NB4 (cell line): ENCODE data around the gene APOBEC3C.
"Not testable (repeated sequence)": the region's sequence is repeated elsewhere in the genome, so short reads cannot be mapped to it uniquely, and the experiment has no call there.

Experiments
- MYC ChIP-seq: IDR thresholded peaks from 2 replicates; pipeline ENCODE4 v1.6.1; 2011; ENCODE audit warnings: low read depth, low read length
- POLR2A ChIP-seq: IDR thresholded peaks from 2 replicates; pipeline ENCODE4 v1.6.1; 2011; ENCODE audit warnings: mild to moderate bottlenecking; ENCODE audit not compliant: insufficient read length; ENCODE audit errors: extremely low read depth
- TF ChIP-seq, protein P1 (sequence below): IDR thresholded peaks from one replicate; pipeline ENCODE4 v1.5.1; 2012; ENCODE audit warnings: low read depth, low read length
- TF ChIP-seq, protein P2 (sequence below): IDR thresholded peaks from 2 replicates; pipeline ENCODE4 v1.6.1; 2011; ENCODE audit warnings: low read depth, low read length

DNA sequence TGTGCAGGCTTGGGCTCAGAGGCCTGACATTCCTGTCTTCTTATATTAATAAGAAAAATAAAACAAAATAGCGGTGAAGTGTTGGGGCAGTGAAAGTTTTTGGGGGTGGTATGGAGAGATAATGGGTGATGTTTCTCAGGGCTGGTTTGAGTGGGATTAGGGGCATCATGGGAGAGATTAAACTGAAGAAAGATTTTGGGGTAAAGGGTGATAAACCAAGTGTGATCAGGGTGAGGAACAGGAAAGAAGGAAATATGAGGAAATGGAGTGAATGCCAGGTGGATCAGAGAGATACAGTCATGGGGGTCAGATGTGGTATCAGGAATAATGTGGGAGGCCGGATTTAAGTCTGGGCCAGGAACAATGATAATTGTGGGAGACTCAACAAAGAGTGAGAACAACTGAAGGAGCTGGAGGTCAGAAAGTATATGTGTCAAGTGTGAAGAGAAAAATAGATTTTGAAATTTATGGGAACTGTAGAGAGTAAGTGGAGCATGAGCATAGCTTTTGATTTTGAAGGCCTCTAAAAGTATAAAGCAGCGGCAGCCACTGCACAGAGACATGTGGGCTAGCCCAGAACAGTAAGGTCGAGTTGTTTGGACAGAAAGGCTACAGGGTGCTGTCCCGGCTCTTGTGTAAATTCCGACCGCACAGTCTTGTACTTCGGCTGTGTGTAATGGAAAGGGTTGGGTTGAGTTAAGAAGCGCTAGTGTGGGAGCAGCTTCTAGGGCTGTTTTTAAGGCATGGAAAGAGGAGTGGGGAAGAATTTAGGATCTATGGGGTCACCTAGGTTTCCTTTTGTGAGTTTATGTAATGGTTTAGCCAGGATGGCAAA is 52.6 kb downstream of the APOBEC3C start:
- TF ChIP-seq, protein P1, sequence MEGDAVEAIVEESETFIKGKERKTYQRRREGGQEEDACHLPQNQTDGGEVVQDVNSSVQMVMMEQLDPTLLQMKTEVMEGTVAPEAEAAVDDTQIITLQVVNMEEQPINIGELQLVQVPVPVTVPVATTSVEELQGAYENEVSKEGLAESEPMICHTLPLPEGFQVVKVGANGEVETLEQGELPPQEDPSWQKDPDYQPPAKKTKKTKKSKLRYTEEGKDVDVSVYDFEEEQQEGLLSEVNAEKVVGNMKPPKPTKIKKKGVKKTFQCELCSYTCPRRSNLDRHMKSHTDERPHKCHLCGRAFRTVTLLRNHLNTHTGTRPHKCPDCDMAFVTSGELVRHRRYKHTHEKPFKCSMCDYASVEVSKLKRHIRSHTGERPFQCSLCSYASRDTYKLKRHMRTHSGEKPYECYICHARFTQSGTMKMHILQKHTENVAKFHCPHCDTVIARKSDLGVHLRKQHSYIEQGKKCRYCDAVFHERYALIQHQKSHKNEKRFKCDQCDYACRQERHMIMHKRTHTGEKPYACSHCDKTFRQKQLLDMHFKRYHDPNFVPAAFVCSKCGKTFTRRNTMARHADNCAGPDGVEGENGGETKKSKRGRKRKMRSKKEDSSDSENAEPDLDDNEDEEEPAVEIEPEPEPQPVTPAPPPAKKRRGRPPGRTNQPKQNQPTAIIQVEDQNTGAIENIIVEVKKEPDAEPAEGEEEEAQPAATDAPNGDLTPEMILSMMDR = not testable (repeated sequence)
- TF ChIP-seq POLR2A, MYC: not testable (repeated sequence)
- TF ChIP-seq, protein P2, sequence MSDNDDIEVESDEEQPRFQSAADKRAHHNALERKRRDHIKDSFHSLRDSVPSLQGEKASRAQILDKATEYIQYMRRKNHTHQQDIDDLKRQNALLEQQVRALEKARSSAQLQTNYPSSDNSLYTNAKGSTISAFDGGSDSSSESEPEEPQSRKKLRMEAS = not testable (repeated sequence)
